GM04504 (cell line): ENCODE results near the gene CILP2.

Experiments
- DNase-seq: peaks from one replicate; pipeline ENCODE4 v3.0.0-alpha.2; 2012; ENCODE audit warnings: low read depth

CILP2 gene

GRCh38 chr19:19529783-19530422 lies 8.2 kb upstream of the CILP2 start:
- no peak for DNase-seq

GRCh38 chr19:19530423-19530804 lies 7.7 kb upstream of the CILP2 start:
- no peak for DNase-seq

GRCh38 chr19:19530889-19531288 lies 7.2 kb upstream of the CILP2 start:
- no peak for DNase-seq

GRCh38 chr19:19531951-19532805 lies 5.9 kb upstream of the CILP2 start:
- no peak for DNase-seq

GRCh38 chr19:19532806-19533701 lies 5.0 kb upstream of the CILP2 start:
- DNase-seq: no peak

- DNase-seq: no peak
Observed at GRCh38 chr19:19533841-19534240, 4.2 kb upstream of the CILP2 start.

GRCh38 chr19:19534556-19535265 lies 3.4 kb upstream of the CILP2 start:
- DNase-seq: no peak

GRCh38 chr19:19535311-19536191 lies 2.5 kb upstream of the CILP2 start:
- no peak for DNase-seq

GRCh38 chr19:19537075-19538048 lies 703 bp upstream of the CILP2 start:
- DNase-seq: no peak

- no peak for DNase-seq
Observed at GRCh38 chr19:19538785-19539166, 711 bp downstream of the CILP2 start.

- DNase-seq: no peak
Observed at GRCh38 chr19:19539698-19540063, 1.6 kb downstream of the CILP2 start.

GRCh38 chr19:19540064-19540714 lies 2.1 kb downstream of the CILP2 start:
- DNase-seq: no peak

- no peak for DNase-seq
Observed at GRCh38 chr19:19540715-19541515, 2.9 kb downstream of the CILP2 start.

- DNase-seq: no peak
Observed at GRCh38 chr19:19541616-19542015, 3.6 kb downstream of the CILP2 start.

GRCh38 chr19:19542507-19542906 lies 4.4 kb downstream of the CILP2 start:
- no peak for DNase-seq

GRCh38 chr19:19543101-19543500 lies 5.0 kb downstream of the CILP2 start:
- DNase-seq: no peak

- DNase-seq: no peak
Observed at GRCh38 chr19:19543640-19544039, 5.6 kb downstream of the CILP2 start.

- no peak for DNase-seq
Observed at GRCh38 chr19:19544257-19544953, 6.3 kb downstream of the CILP2 start.
